RWPE1 (cell line): ENCODE data around the gene LNX1.

Experiments
- CTCF ChIA-PET: fragments of 350-600 bp; sonication (Branson Sonifier 250); formaldehyde crosslinking; extraction: SDS; loops from one replicate; lab custom pipeline; 2021; lab: Yijun Ruan, JAX
- POLR2A ChIA-PET: fragments of 400-600 bp; formaldehyde crosslinking; extraction: SDS; loops from one replicate; lab custom pipeline; 2020; ENCODE audit warnings: antibody characterized with exemption; ENCODE audit not compliant: low non-redundant PET; lab: Yijun Ruan, JAX
- DNase-seq: peaks from one replicate; pipeline ENCODE4 v3.0.0; 2012; ENCODE audit warnings: low spot score
- H3K27ac ChIP-seq: fragments of 450-650 bp; 2 replicates; pipeline ENCODE4 v1.5.1; 2017
- TF ChIP-seq, protein P1 (sequence below): fragments of 450-650 bp; conservative IDR thresholded peaks from 2 replicates; pipeline ENCODE4 v1.5.1; 2017; ENCODE audit warnings: low read depth, mild to moderate bottlenecking

The LNX1 gene

DNA sequence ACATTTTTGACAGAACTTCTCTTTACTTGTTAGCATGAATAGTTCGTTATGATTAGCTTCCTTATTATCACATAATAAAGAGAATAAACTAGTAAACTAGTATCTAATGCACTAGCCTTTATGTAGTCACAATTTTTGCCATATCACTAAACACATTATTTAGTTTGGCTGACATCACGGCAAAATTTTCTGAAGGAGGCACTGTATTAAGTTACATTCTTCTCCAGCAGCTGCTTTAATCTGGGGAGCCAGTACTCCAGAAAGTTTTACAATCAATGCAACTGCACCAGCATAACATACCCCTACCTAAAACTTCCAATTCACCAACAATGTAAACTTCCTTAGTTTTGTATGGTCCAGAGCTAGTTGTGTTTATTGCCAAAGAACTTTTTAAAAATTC is 126.0 kb downstream of the LNX1 start:
- ChIA-PET POLR2A (interaction anchor here (0.6 kb wide), 1 partner anchor 82 kb away, joined by 6 read pairs; no protein-coding TSS in a partner anchor), CTCF (interaction anchor here (0.6 kb wide), 1 partner anchor 375 kb away, joined by 3 read pairs; no protein-coding TSS in a partner anchor)
- TF ChIP-seq, protein P1, sequence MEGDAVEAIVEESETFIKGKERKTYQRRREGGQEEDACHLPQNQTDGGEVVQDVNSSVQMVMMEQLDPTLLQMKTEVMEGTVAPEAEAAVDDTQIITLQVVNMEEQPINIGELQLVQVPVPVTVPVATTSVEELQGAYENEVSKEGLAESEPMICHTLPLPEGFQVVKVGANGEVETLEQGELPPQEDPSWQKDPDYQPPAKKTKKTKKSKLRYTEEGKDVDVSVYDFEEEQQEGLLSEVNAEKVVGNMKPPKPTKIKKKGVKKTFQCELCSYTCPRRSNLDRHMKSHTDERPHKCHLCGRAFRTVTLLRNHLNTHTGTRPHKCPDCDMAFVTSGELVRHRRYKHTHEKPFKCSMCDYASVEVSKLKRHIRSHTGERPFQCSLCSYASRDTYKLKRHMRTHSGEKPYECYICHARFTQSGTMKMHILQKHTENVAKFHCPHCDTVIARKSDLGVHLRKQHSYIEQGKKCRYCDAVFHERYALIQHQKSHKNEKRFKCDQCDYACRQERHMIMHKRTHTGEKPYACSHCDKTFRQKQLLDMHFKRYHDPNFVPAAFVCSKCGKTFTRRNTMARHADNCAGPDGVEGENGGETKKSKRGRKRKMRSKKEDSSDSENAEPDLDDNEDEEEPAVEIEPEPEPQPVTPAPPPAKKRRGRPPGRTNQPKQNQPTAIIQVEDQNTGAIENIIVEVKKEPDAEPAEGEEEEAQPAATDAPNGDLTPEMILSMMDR = no peak
- DNase-seq = no peak
- H3K27ac ChIP-seq = no peak overlapping the region

DNA sequence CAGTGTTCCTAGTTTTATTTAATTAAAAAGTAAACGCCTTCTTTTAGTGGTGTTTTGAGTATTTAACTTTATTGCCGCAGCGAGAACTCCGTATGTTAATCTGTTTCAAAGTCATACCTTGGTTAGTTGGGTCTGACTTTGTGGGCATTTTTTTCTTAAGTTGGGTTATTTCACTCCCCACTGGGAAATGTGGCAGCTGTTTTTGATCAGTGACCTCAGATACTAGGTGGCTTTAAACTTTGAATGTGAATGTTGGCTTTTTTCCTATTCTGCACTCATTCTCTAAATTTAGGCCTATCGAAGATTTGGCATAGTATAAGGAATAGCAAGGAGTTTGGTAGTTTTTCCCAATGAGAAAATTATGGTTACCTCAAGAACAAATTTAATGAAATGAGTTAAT is 127.9 kb downstream of the LNX1 start:
- no peak for DNase-seq
- TF ChIP-seq, protein P1 = no peak
- POLR2A ChIA-PET = no interaction called here

DNA sequence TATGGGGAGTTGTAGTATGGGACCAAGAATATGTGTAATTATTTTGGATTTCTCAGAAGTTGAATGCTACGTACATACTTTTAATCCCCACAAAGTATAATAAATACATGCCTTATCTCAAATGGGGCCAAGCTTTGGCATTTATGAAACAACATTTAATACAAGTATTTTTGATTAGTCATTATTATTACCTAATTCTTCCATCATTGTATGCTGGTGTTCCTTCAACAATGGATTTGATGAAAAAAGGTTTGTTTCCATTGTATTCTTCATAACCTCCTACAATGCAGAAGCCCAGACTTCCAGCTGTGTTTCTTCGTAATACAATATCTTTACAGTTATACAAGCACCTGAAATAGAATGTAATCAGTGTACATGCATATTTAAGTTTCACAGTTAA is 130.0 kb downstream of the LNX1 start:
- DNase-seq = no peak
- ChIA-PET CTCF (no interaction called here), POLR2A (no interaction called here)
- TF ChIP-seq, protein P1 = no peak
- H3K27ac ChIP-seq = no peak overlapping the region

More for the DNA sequence above, 127.9 kb downstream of the LNX1 start:
- no peak overlapping the region for H3K27ac ChIP-seq
- CTCF ChIA-PET = interaction anchor here (0.6 kb wide), 1 partner anchor 818 kb away, joined by 3 read pairs; no protein-coding TSS in a partner anchor

DNA sequence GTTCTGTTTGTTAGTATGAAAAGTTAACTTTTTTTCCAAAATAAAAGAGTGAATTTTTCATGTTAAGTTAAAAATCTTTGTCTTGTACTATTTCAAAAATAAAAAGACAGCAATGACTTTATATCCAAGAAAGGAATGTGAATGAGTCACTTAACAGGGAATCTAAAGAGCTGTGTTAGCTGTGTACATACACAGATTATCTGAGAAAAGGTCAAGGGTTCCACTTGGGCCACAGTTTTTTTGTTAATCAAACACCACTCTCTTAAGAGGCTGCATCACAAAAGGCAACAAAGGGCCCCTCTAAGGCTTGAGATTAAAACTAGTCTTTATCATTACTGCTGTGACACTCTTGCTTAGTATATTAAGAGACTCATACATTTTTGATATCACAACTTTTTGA is 131.7 kb downstream of the LNX1 start:
- ChIA-PET POLR2A (no interaction called here), CTCF (interaction anchor here (0.7 kb wide), 1 partner anchor 732 kb away, joined by 3 read pairs; no protein-coding TSS in a partner anchor)
- TF ChIP-seq, protein P1 = no peak
- DNase-seq = no peak
- H3K27ac ChIP-seq = no peak overlapping the region

- TF ChIP-seq, protein P1 = no peak
- DNase-seq = no peak
- ChIA-PET POLR2A (no interaction called here), CTCF (no interaction called here)
- H3K27ac ChIP-seq = no peak overlapping the region
Measured at GRCh38 chr4:53456178-53456577, 135.1 kb downstream of the LNX1 start.

DNA sequence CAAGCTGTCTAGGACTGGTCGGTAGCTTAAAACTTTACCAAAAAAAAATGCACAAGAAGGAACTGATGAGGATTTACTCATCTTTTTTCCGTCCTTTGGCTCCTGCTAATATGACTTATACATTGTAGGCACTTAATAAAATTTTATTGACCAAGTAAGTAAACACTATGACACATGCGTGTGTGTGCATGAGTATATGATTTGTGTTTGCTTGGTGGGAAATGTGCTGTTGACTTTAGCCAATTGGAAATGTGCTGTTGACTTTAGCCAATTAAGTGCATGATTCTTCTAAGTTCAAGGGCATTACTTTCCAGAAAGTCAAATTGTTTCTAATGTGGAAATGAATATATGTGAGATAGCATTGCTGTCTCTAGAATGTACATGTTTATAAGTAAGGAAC is 135.5 kb downstream of the LNX1 start:
- TF ChIP-seq, protein P1 = no peak
- no peak for DNase-seq
- POLR2A ChIA-PET = no interaction called here

More for the DNA sequence above, 135.5 kb downstream of the LNX1 start:
- CTCF ChIA-PET = no interaction called here
- H3K27ac ChIP-seq = no peak overlapping the region
